Measurements from ENCODE around the gene STX11.

DNA sequence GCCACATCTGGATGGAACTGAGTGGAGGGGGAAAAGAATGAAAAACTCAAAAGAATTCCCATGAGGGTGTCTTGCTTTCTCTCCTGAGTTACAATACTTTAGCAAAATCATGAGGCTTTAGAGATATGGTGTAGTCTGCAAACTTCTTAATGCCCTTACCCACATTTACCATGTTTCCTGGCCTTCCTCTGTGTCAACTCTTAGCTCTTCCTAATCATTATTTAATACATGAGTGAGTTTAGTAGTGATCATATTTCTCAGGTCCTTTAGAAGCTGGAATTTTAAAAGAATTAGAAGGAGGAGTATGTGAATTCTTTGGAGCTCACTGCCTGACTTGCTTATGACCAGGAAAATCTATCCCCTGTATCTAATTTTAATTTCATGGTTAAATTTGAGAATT is 39.0 kb downstream of the STX11 start:
- TF ChIP-seq TAF1 (IDR thresholded peaks at IDR 0.05; ENCODE audit: low read depth) (no peak), EP300 (IDR thresholded peaks at IDR 0.05; ENCODE audit: borderline replicate concordance) (no peak), RAD21 (IDR thresholded peaks at IDR 0.05; ENCODE audit: low read depth) (no peak), TCF12 (IDR thresholded peaks at IDR 0.05; ENCODE audit: low read depth) (no peak), CEBPB (IDR thresholded peaks at IDR 0.05) (no peak), TEAD4 (IDR thresholded peaks at IDR 0.05) (no peak), FOXM1 (IDR thresholded peaks at IDR 0.05; ENCODE audit: borderline replicate concordance, low read depth) (no peak), EGR1 (IDR thresholded peaks at IDR 0.05) (no peak)
- TF ChIP-seq, protein P1, sequence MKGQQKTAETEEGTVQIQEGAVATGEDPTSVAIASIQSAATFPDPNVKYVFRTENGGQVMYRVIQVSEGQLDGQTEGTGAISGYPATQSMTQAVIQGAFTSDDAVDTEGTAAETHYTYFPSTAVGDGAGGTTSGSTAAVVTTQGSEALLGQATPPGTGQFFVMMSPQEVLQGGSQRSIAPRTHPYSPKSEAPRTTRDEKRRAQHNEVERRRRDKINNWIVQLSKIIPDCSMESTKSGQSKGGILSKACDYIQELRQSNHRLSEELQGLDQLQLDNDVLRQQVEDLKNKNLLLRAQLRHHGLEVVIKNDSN (IDR thresholded peaks at IDR 0.05) = no peak
- TF ChIP-seq, protein P2, sequence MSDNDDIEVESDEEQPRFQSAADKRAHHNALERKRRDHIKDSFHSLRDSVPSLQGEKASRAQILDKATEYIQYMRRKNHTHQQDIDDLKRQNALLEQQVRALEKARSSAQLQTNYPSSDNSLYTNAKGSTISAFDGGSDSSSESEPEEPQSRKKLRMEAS (IDR thresholded peaks at IDR 0.05) = no peak
- TF ChIP-seq, protein P3, sequence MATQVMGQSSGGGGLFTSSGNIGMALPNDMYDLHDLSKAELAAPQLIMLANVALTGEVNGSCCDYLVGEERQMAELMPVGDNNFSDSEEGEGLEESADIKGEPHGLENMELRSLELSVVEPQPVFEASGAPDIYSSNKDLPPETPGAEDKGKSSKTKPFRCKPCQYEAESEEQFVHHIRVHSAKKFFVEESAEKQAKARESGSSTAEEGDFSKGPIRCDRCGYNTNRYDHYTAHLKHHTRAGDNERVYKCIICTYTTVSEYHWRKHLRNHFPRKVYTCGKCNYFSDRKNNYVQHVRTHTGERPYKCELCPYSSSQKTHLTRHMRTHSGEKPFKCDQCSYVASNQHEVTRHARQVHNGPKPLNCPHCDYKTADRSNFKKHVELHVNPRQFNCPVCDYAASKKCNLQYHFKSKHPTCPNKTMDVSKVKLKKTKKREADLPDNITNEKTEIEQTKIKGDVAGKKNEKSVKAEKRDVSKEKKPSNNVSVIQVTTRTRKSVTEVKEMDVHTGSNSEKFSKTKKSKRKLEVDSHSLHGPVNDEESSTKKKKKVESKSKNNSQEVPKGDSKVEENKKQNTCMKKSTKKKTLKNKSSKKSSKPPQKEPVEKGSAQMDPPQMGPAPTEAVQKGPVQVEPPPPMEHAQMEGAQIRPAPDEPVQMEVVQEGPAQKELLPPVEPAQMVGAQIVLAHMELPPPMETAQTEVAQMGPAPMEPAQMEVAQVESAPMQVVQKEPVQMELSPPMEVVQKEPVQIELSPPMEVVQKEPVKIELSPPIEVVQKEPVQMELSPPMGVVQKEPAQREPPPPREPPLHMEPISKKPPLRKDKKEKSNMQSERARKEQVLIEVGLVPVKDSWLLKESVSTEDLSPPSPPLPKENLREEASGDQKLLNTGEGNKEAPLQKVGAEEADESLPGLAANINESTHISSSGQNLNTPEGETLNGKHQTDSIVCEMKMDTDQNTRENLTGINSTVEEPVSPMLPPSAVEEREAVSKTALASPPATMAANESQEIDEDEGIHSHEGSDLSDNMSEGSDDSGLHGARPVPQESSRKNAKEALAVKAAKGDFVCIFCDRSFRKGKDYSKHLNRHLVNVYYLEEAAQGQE (IDR thresholded peaks at IDR 0.05; ENCODE audit: low read depth) = no peak
